ENCODE data around the gene FYN. TPM values are rescaled to one million over a fixed set of nuclear protein-coding genes. Genes with fewer than 3 reads are reported as not detected.
A peak's percentile ranks its signal among the peaks of the same experiment; 100 is the strongest.

Gene FYN
- total and polyA plus RNA-seq, 9 of the 15 experiments (the other 6 are each of a cell fraction or from before 2014, with no cell fraction given): 2.9 to 22.1 (median 11.4) TPM

DNA sequence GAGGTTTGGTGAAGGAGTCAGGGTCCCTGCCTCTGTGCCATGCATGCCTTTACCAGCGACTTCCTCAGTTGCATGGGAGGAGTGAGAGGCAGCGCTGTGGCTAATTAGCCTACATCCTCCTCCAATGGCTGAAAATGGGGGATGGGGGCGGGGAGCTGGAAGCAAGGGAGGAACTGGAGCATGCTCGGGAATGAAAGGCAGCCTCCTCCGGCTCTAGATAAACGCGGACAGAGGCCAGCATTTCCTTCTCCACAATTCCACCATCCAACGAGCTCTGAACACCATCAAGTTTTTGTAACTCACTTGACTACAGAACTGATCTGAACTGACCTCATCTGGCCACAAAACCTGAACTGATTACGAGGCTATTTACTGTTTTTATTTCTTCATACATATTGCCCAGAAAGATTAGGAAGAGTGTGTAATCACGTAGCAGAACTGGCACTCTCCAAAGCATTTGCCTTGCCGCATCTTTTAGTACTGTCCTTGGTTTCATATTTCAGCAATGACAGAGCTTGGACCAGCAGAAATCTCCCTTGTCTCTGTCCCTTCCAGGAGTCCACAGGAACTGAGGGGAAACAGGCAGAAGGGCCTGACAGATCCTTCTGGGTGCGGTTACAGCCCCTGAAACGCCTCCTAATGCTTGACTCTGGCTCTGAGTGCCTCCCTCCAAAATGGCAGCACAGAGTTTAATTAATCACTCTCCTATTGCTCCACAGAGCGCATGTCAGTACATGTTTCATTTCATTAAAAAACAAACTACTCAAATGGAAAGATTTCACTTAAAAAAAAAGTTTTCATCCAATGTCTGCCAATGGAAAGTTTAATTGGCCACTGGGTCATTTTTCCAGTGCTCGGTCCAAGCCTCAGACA, 209.3 kb downstream of the FYN start:
- peak; percentile 23 for FAIRE-seq
- no peak for TF ChIP-seq SRSF9 (IDR thresholded peaks at IDR 0.05; ENCODE audit: borderline replicate concordance, low read depth, low read length)
- TF ChIP-seq CBFA2T3 (IDR thresholded peaks at IDR 0.05): peak; percentile 13; the same call in 1 of the 2 replicates
- TF ChIP-seq NRF1 (conservative IDR thresholded peaks at IDR 0.05 in 1 of 2, IDR thresholded peaks at IDR 0.05 in 1 of 2): peak; percentile 79 to 82
- TF ChIP-seq POLR2AphosphoS5 (IDR thresholded peaks at IDR 0.05; ENCODE audit: control insufficient read depth, insufficient read depth, low read depth, low read length): no peak
- no peak for TF ChIP-seq HEY1 (CRISPR knock-in tag; IDR thresholded peaks at IDR 0.05; ENCODE audit: borderline replicate concordance)
- TF ChIP-seq YY1 (IDR thresholded peaks at IDR 0.05; ENCODE audit: borderline replicate concordance in 1 of 3, control insufficient read depth in 1 of 3, extremely low read depth in 1 of 3, insufficient read depth in 3 of 3, insufficient read length in 1 of 3, insufficient replicate concordance in 2 of 3, low read depth in 1 of 3, low read length in 2 of 3): peak in 1 of 3 experiments; percentile 31
- TF ChIP-seq BHLHE40 (IDR thresholded peaks at IDR 0.05; ENCODE audit: low read length): peak; percentile 12; the same call in 1 of the 2 replicates
- TF ChIP-seq EGR1 (conservative IDR thresholded peaks at IDR 0.05): no peak
- TF ChIP-seq, protein P1, sequence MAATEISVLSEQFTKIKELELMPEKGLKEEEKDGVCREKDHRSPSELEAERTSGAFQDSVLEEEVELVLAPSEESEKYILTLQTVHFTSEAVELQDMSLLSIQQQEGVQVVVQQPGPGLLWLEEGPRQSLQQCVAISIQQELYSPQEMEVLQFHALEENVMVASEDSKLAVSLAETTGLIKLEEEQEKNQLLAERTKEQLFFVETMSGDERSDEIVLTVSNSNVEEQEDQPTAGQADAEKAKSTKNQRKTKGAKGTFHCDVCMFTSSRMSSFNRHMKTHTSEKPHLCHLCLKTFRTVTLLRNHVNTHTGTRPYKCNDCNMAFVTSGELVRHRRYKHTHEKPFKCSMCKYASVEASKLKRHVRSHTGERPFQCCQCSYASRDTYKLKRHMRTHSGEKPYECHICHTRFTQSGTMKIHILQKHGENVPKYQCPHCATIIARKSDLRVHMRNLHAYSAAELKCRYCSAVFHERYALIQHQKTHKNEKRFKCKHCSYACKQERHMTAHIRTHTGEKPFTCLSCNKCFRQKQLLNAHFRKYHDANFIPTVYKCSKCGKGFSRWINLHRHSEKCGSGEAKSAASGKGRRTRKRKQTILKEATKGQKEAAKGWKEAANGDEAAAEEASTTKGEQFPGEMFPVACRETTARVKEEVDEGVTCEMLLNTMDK (IDR thresholded peaks at IDR 0.05; ENCODE audit: borderline replicate concordance, insufficient read depth, low read depth, low read length, poor library complexity, severe bottlenecking): no peak
- TF ChIP-seq, protein P2, sequence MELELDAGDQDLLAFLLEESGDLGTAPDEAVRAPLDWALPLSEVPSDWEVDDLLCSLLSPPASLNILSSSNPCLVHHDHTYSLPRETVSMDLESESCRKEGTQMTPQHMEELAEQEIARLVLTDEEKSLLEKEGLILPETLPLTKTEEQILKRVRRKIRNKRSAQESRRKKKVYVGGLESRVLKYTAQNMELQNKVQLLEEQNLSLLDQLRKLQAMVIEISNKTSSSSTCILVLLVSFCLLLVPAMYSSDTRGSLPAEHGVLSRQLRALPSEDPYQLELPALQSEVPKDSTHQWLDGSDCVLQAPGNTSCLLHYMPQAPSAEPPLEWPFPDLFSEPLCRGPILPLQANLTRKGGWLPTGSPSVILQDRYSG (tag; conservative IDR thresholded peaks at IDR 0.05; ENCODE audit: low read depth): no peak
- TF ChIP-seq POLR3A (IDR thresholded peaks at IDR 0.05; ENCODE audit: borderline replicate concordance, extremely low read depth, insufficient read depth, insufficient read length): no peak
- TF ChIP-seq, protein P3, sequence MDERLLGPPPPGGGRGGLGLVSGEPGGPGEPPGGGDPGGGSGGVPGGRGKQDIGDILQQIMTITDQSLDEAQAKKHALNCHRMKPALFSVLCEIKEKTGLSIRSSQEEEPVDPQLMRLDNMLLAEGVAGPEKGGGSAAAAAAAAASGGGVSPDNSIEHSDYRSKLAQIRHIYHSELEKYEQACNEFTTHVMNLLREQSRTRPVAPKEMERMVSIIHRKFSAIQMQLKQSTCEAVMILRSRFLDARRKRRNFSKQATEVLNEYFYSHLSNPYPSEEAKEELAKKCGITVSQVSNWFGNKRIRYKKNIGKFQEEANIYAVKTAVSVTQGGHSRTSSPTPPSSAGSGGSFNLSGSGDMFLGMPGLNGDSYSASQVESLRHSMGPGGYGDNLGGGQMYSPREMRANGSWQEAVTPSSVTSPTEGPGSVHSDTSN (CRISPR knock-in tag; IDR thresholded peaks at IDR 0.05; ENCODE audit: low read depth): no peak
- TF ChIP-seq, protein P3 (tag; conservative IDR thresholded peaks at IDR 0.05; ENCODE audit: low read depth): 0 out of 2 replicates have a peak, but pooled peaks have one; percentile 32

More for the DNA sequence above, 209.3 kb downstream of the FYN start:
- ChIA-PET POLR2A (interaction anchor here (0.7 kb wide), 1 partner anchor 47 kb away, joined by 3 read pairs; no protein-coding TSS in a partner anchor), CTCF (ENCODE audit: low intra/inter-chr PET ratio) (no interaction called here)
- ATAC-seq (peak; percentile 54), DNase-seq (ENCODE audit: extremely low read depth in 1 of 4, low spot score in 3 of 4) (peak; percentile 25 to 40 (median 28))
- H3K27me3 ChIP-seq (ENCODE audit: control insufficient read depth in 2 of 2, insufficient read depth in 2 of 2, low read length in 2 of 2): peaks cover 9 to 38% of the 10 kb centered on the region in 2 experiments; a peak in 3 of 5 replicates
- no peaks in the 10 kb centered on the region for H3K36me3 ChIP-seq (ENCODE audit: control insufficient read depth, insufficient read depth, low read length)
- H4K20me1 ChIP-seq (replicated peaks; ENCODE audit: control insufficient read depth, insufficient read depth, low read length): no peaks in the 10 kb centered on the region
- H3K9me1 ChIP-seq (ENCODE audit: control insufficient read depth, insufficient read depth, low read length): no peaks in the 10 kb centered on the region
- no peak overlapping the region for H3K4me3 ChIP-seq
- intact Hi-C loops (cut with micrococcal nuclease) (no loop called here), in situ Hi-C loops (cut with MboI) (no loop called here)
- H3K4me2 ChIP-seq (ENCODE audit: insufficient read depth, low read length): peak overlapping the region; percentile 35
- no peak overlapping the region for H3K27ac ChIP-seq (ENCODE audit: extremely low read depth, low read depth, low read length)
- H3K9ac ChIP-seq (ENCODE audit: insufficient read depth in 1 of 2, low read depth in 2 of 2, low read length in 2 of 2): peak overlapping the region in 1 of 2 experiments; percentile 29; a peak in 1 of 4 replicates
- H2AFZ ChIP-seq (ENCODE audit: low read depth, low read length): peak overlapping the region; percentile 62
- H3K9me3 ChIP-seq (replicated peaks; ENCODE audit: control insufficient read depth, insufficient read depth, low read depth, low read length): no peaks in the 10 kb centered on the region
- no TSS peak for BruUV-seq (replicated peaks)
- 13% methylated on average over 15 of the region's 15 CpGs for WGBS (ENCODE audit: insufficient coverage, low coverage, missing lambda C conversion rate)
- H3K4me1 ChIP-seq (replicated peaks in 1 of 2; ENCODE audit: control insufficient read depth in 2 of 2, insufficient read depth in 2 of 2, low read length in 2 of 2): peaks cover 13 to 14% of the 10 kb centered on the region in 2 experiments
- no peaks in the 10 kb centered on the region for H3K79me2 ChIP-seq (ENCODE audit: control insufficient read depth, insufficient read depth, low read length)

Data from K562 (cell line).